ENCODE measurements around the gene KLHL11.
"Not testable (repeated sequence)": the region's sequence is repeated elsewhere in the genome, so short reads cannot be mapped to it uniquely, and the experiment has no call there.

KLHL11 gene

DNA sequence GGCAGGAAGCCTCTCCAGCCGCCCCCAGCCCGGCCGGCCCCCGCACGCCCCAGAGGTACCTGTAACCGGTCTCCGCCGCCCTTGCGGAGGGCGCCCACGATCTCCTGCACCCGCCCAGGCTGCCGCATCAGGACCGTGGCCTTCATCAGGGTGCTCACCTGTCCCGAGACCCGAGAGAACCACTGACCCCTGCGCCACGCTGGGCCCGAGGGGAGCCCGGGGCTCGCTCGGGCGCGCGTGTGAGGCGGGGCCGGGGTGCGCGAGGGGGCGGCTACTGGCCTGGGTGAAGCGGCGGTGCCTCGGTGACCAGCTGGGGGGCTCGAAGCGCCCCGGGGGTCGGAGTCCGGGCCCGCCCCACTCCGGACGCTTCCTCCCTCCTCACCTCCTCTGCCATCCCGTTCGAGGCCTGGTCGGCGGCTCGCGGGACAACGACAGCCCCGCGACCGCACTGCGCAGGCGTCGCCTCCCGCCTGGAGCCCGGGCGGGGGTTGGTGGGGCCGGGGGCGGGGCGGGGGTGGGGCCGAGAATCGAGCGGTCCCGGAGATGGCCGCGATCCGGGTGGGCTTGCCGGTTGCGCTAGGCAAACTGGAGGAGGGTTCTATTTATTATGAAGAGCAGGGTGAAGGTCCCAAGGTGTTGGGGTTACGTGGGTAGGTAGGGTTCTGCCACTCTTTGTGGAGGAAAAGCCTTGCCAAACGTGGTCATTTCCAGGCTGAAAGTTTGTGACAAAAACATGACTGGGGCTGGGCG is 29.2 kb downstream of the KLHL11 start, which contains the start of gene NT5C3B:
TSS of gene NT5C3B (minus strand) at position 433 of the 750 bp plus-strand sequence. CDS start at position 394, 39 bp downstream.
- peak within 1 kb of the TSS; percentile 98 for H2AFZ ChIP-seq (ENCODE audit: low read length)
- H3K9ac ChIP-seq (ENCODE audit: low read depth, low read length, poor library complexity): peak within 1 kb of the TSS; percentile 97
- peak within 1 kb of the TSS; percentile 93 for H3K4ac ChIP-seq (ENCODE audit: low read length)
- peak within 1 kb of the TSS; percentile 16 for H2BK120ac ChIP-seq (ENCODE audit: low read depth, low read length)
- H3K4me1 ChIP-seq (ENCODE audit: control insufficient read depth in 2 of 2, insufficient read depth in 1 of 2, low read depth in 1 of 2, low read length in 2 of 2): peaks cover 3% of the 10 kb centered on the region in 2 donors
- H3K9me3 ChIP-seq (replicated peaks in 1 of 2; ENCODE audit: control insufficient read depth in 2 of 2, insufficient read depth in 1 of 2, low read depth in 1 of 2, low read length in 2 of 2): no peaks in the 10 kb centered on the region
- peak within 1 kb of the TSS; percentile 75 for H2AK5ac ChIP-seq (ENCODE audit: low read depth, low read length)
- H3K27me3 ChIP-seq (ENCODE audit: control insufficient read depth in 3 of 3, insufficient read depth in 3 of 3, low read depth in 1 of 3, low read length in 3 of 3): peaks cover 0 to 3% (median 0%) of the 10 kb centered on the region in 3 experiments
- peaks cover 8 to 38% of the 10 kb centered on the region in 2 donors for H3K36me3 ChIP-seq (replicated peaks in 1 of 2; ENCODE audit: control insufficient read depth in 2 of 2, insufficient read depth in 2 of 2, low read length in 2 of 2)
- H3K79me1 ChIP-seq (ENCODE audit: low read depth, low read length): peaks cover 4% of the 10 kb centered on the region
- no peak within 1 kb of the TSS for H2BK5ac ChIP-seq (ENCODE audit: low read length)
- peak within 1 kb of the TSS; percentile 98 for H2BK15ac ChIP-seq (ENCODE audit: low read length)
- H3K4me3 ChIP-seq (ENCODE audit: low read length in 2 of 2): peak within 1 kb of the TSS; percentile 92 to 95
- peak within 1 kb of the TSS; percentile 78 for H3K4me2 ChIP-seq (ENCODE audit: insufficient read depth, low read length, poor library complexity, severe bottlenecking)
- DNase-seq (ENCODE audit: low spot score): peak; percentile 41
- peak within 1 kb of the TSS; percentile 97 for H3K18ac ChIP-seq (ENCODE audit: low read length)
- H3K27ac ChIP-seq (replicated peaks; ENCODE audit: low read length): no peak within 1 kb of the TSS
- no CpG with 5 or more reads among the region's 72 CpGs for WGBS, 2 donors (ENCODE audit: extremely low coverage in 2 of 2, insufficient read length in 2 of 2, insufficient replicate concordance in 1 of 2)
- no peak within 1 kb of the TSS for H4K8ac ChIP-seq (ENCODE audit: low read depth, low read length)
- H4K91ac ChIP-seq (ENCODE audit: low read depth, low read length, poor library complexity): no peak within 1 kb of the TSS
- peak within 1 kb of the TSS; percentile 87 for H3K23ac ChIP-seq (ENCODE audit: low read depth, low read length, poor library complexity)
- H2BK12ac ChIP-seq (ENCODE audit: low read length): no peak within 1 kb of the TSS
- H3K14ac ChIP-seq (ENCODE audit: low read length): peak within 1 kb of the TSS; percentile 99

DNA sequence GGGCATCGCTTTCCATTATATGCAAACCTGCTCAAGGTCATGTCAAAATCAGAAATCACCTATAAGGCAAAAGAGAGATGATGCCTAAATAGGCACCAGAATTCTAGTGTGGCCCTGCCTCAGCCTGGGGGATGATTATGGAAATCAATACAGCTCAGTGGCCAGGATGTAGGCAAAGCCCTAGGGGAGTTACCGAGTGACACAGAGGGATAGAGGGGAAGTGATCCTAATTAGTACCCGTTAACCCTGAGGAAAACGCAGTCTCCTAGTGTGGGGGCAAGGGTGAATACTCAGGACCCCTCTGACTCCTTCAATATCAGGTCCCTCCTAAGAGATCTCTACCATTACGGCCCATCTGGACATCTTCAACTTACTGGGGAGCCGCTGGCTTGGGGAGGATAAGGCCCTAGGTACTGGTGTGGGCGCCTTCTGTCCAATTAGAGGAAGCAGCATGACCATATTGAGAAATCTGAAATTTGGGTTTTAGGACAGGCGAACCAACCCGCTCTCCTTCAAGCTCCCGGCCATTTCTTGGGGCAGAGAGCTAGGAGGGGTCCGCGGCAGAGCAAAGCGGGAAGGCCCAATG is 29.9 kb downstream of the KLHL11 start:
- WGBS, 2 donors (ENCODE audit: extremely low coverage in 2 of 2, insufficient read length in 2 of 2, insufficient replicate concordance in 1 of 2): no CpG with 5 or more reads among the region's 13 CpGs
- Histone ChIP-seq H3K14ac (ENCODE audit: low read length) (no peak overlapping the region), H3K4me2 (ENCODE audit: insufficient read depth, low read length, poor library complexity, severe bottlenecking) (peak overlapping the region; percentile 54), H2BK120ac (ENCODE audit: low read depth, low read length) (peak overlapping the region; percentile 16), H4K91ac (ENCODE audit: low read depth, low read length, poor library complexity) (no peak overlapping the region), H2BK12ac (ENCODE audit: low read length) (no peak overlapping the region), H3K4me3 (ENCODE audit: low read length in 2 of 2) (peak overlapping the region; percentile 92 to 95), H3K9me3 (replicated peaks in 1 of 2; ENCODE audit: control insufficient read depth in 2 of 2, insufficient read depth in 1 of 2, low read depth in 1 of 2, low read length in 2 of 2) (no peaks in the 10 kb centered on the region), H3K27me3 (ENCODE audit: control insufficient read depth in 3 of 3, insufficient read depth in 3 of 3, low read depth in 1 of 3, low read length in 3 of 3) (peaks cover 0 to 3% (median 0%) of the 10 kb centered on the region in 3 experiments), H3K18ac (ENCODE audit: low read length) (peak overlapping the region; percentile 97), H3K4ac (ENCODE audit: low read length) (no peak overlapping the region), H2AFZ (ENCODE audit: low read length) (peak overlapping the region; percentile 98), H3K36me3 (replicated peaks in 1 of 2; ENCODE audit: control insufficient read depth in 2 of 2, insufficient read depth in 2 of 2, low read length in 2 of 2) (peaks cover 13 to 44% of the 10 kb centered on the region in 2 donors), H3K23ac (ENCODE audit: low read depth, low read length, poor library complexity) (peak overlapping the region; percentile 87), H2AK5ac (ENCODE audit: low read depth, low read length) (peak overlapping the region; percentile 75), H2BK15ac (ENCODE audit: low read length) (peak overlapping the region; percentile 98), H3K9ac (ENCODE audit: low read depth, low read length, poor library complexity) (peak overlapping the region; percentile 97), H3K4me1 (ENCODE audit: control insufficient read depth in 2 of 2, insufficient read depth in 1 of 2, low read depth in 1 of 2, low read length in 2 of 2) (peaks cover 3% of the 10 kb centered on the region in 2 donors), H3K27ac (replicated peaks; ENCODE audit: low read length) (no peak overlapping the region), H2BK5ac (ENCODE audit: low read length) (no peak overlapping the region), H4K8ac (ENCODE audit: low read depth, low read length) (no peak overlapping the region), H3K79me1 (ENCODE audit: low read depth, low read length) (peaks cover 4% of the 10 kb centered on the region)
- DNase-seq (ENCODE audit: low spot score): no peak

DNA sequence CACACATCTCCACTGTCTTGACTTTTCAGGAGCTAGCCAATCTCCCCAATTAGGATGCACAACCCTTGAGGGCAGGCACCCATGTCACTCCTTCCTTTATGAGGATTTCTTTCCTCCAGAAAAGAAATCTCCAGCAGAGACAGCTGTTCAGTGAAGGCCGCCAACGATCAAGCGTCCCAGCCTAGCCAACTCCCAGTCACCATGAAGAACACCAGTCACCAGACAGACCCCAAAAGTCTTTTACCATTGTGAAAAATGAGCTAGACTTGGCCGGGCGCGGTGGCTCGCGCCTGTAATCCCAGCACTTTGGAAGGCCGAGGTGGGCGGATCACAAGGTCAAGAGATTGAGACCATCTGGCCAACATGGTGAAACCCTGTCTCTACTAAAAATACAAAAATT is 35.3 kb downstream of the KLHL11 start:
- not testable (repeated sequence) for H3K4me2 ChIP-seq (ENCODE audit: insufficient read depth, low read length, poor library complexity, severe bottlenecking); H3K4me3 ChIP-seq (ENCODE audit: low read length in 2 of 2); H2BK12ac ChIP-seq (ENCODE audit: low read length); H4K8ac ChIP-seq (ENCODE audit: low read depth, low read length); H3K9me3 ChIP-seq (replicated peaks in 1 of 2; ENCODE audit: control insufficient read depth in 2 of 2, insufficient read depth in 1 of 2, low read depth in 1 of 2, low read length in 2 of 2); H2BK5ac ChIP-seq (ENCODE audit: low read length); H3K4ac ChIP-seq (ENCODE audit: low read length); H3K4me1 ChIP-seq (ENCODE audit: control insufficient read depth in 2 of 2, insufficient read depth in 1 of 2, low read depth in 1 of 2, low read length in 2 of 2); H3K9ac ChIP-seq (ENCODE audit: low read depth, low read length, poor library complexity); H2AFZ ChIP-seq (ENCODE audit: low read length); H2AK5ac ChIP-seq (ENCODE audit: low read depth, low read length); H3K79me1 ChIP-seq (ENCODE audit: low read depth, low read length); H3K27ac ChIP-seq (replicated peaks; ENCODE audit: low read length); H4K91ac ChIP-seq (ENCODE audit: low read depth, low read length, poor library complexity); H2BK120ac ChIP-seq (ENCODE audit: low read depth, low read length); DNase-seq (ENCODE audit: low spot score); H3K18ac ChIP-seq (ENCODE audit: low read length); H3K23ac ChIP-seq (ENCODE audit: low read depth, low read length, poor library complexity); H3K14ac ChIP-seq (ENCODE audit: low read length); H2BK15ac ChIP-seq (ENCODE audit: low read length); H3K27me3 ChIP-seq (ENCODE audit: control insufficient read depth in 3 of 3, insufficient read depth in 3 of 3, low read depth in 1 of 3, low read length in 3 of 3)
- H3K36me3 ChIP-seq (replicated peaks in 1 of 2; ENCODE audit: control insufficient read depth in 2 of 2, insufficient read depth in 2 of 2, low read length in 2 of 2): peaks cover 30 to 89% of the 10 kb centered on the region in 2 donors
- no CpG with 5 or more reads among the region's 10 CpGs for WGBS, 2 donors (ENCODE audit: extremely low coverage in 2 of 2, insufficient read length in 2 of 2, insufficient replicate concordance in 1 of 2)

DNA sequence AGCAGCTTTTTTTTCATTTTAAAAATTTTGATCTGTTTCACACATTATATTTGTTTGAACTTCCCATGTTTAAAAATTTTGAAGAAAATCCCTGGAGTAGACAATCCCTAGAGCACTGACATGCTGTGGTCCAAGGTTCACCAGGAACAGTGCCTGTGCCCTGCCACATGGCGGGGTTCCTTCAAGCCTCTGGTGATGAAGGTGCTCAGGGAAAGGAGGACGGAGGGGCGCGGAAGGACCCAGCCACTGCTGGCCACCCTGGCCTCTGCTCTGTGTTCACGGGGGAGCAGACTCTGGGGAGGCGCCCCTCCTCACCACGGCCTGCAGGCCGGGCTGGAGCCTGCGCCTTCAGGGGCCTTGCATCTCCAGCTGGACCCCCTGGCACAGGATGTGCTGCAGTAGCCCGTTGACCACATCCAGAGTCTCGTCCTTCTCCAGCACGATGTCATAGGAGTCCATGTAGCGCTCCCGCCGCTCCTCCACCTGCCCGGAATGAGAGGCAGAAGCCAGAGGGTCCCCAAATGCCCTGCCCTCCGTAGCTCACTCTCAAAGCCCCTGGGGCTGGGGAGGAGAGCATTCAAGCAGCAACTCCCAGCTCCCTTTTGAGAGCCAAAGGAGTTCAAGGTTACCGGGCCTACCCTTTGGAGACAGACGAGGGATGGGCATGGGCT is 39.9 kb downstream of the KLHL11 start:
- no CpG with 5 or more reads among the region's 19 CpGs for WGBS, 2 donors (ENCODE audit: extremely low coverage in 2 of 2, insufficient read length in 2 of 2, insufficient replicate concordance in 1 of 2)

More for the DNA sequence above, 39.9 kb downstream of the KLHL11 start:
- Histone ChIP-seq H3K27ac (replicated peaks; ENCODE audit: low read length) (no peak overlapping the region), H3K27me3 (ENCODE audit: control insufficient read depth in 3 of 3, insufficient read depth in 3 of 3, low read depth in 1 of 3, low read length in 3 of 3) (no peaks in the 10 kb centered on the region), H3K9me3 (replicated peaks in 1 of 2; ENCODE audit: control insufficient read depth in 2 of 2, insufficient read depth in 1 of 2, low read depth in 1 of 2, low read length in 2 of 2) (no peaks in the 10 kb centered on the region), H2AK5ac (ENCODE audit: low read depth, low read length) (no peak overlapping the region), H3K4me3 (ENCODE audit: low read length in 2 of 2) (no peak overlapping the region), H2BK120ac (ENCODE audit: low read depth, low read length) (no peak overlapping the region), H4K91ac (ENCODE audit: low read depth, low read length, poor library complexity) (no peak overlapping the region), H3K36me3 (replicated peaks in 1 of 2; ENCODE audit: control insufficient read depth in 2 of 2, insufficient read depth in 2 of 2, low read length in 2 of 2) (peaks cover 25 to 80% of the 10 kb centered on the region in 2 donors), H4K8ac (ENCODE audit: low read depth, low read length) (no peak overlapping the region), H3K14ac (ENCODE audit: low read length) (no peak overlapping the region), H2BK12ac (ENCODE audit: low read length) (no peak overlapping the region), H3K9ac (ENCODE audit: low read depth, low read length, poor library complexity) (no peak overlapping the region), H3K23ac (ENCODE audit: low read depth, low read length, poor library complexity) (no peak overlapping the region), H3K79me1 (ENCODE audit: low read depth, low read length) (no peaks in the 10 kb centered on the region), H2AFZ (ENCODE audit: low read length) (no peak overlapping the region), H3K4me1 (ENCODE audit: control insufficient read depth in 2 of 2, insufficient read depth in 1 of 2, low read depth in 1 of 2, low read length in 2 of 2) (peaks cover 3 to 16% of the 10 kb centered on the region in 2 donors), H3K4ac (ENCODE audit: low read length) (no peak overlapping the region), H2BK5ac (ENCODE audit: low read length) (no peak overlapping the region), H3K4me2 (ENCODE audit: insufficient read depth, low read length, poor library complexity, severe bottlenecking) (no peak overlapping the region), H3K18ac (ENCODE audit: low read length) (no peak overlapping the region), H2BK15ac (ENCODE audit: low read length) (no peak overlapping the region)
- DNase-seq (ENCODE audit: low spot score): no peak

Data from neuronal stem cell (in vitro differentiated cells).